ENCODE results near the gene PLPPR5.

- no peak for TF ChIP-seq FOSL1 (IDR thresholded peaks at IDR 0.05; ENCODE audit: insufficient read depth, low read depth, low read length)
- TF ChIP-seq CTCF (IDR thresholded peaks at IDR 0.05; ENCODE audit: control extremely low read depth in 1 of 3, insufficient read depth in 1 of 3, low read depth in 1 of 3, low read length in 3 of 3) = no peak
- TF ChIP-seq ATF3 (IDR thresholded peaks at IDR 0.05; ENCODE audit: insufficient read depth, low read depth, low read length) = no peak
- TF ChIP-seq SUZ12 (IDR thresholded peaks at IDR 0.05; ENCODE audit: low read length) = no peak
- no peak for TF ChIP-seq BACH1 (IDR thresholded peaks at IDR 0.05; ENCODE audit: low read length)
- no peak for TF ChIP-seq HDAC6 (IDR thresholded peaks at IDR 0.05; ENCODE audit: low read depth, low read length)
- no peak for TF ChIP-seq RAD21 (IDR thresholded peaks at IDR 0.05 in 1 of 2, conservative IDR thresholded peaks at IDR 0.05 in 1 of 2; ENCODE audit: low read depth in 2 of 2, low read length in 2 of 2)
- TF ChIP-seq RNF2 (IDR thresholded peaks at IDR 0.05; ENCODE audit: borderline replicate concordance, low read depth, low read length, missing control alignments, poor library complexity, severe bottlenecking) = no peak
- TF ChIP-seq USF2 (IDR thresholded peaks at IDR 0.05; ENCODE audit: low read length) = no peak
- TF ChIP-seq YY1 (IDR thresholded peaks at IDR 0.05; ENCODE audit: low read depth, low read length) = no peak
- TF ChIP-seq EZH2 (IDR thresholded peaks at IDR 0.05; ENCODE audit: low read depth, low read length, severe bottlenecking) = no peak
These were observed 129.8 kb downstream of the PLPPR5 start for GRCh38 chr1:98874828-98875227.
